SK-N-SH (cell line): ENCODE measurements around the gene PCDHGB4. TPM values are rescaled to one million over a fixed set of nuclear protein-coding genes. Genes with fewer than 3 reads are reported as not detected.

Source experiments
- CTCF ChIA-PET: fragments of 300-600, 350-600 bp; formaldehyde crosslinking; extraction: SDS; loops from one replicate; lab custom pipeline; 2021; lab: Yijun Ruan, JAX
- POLR2A ChIA-PET: fragments of 350-600 bp; sonication (Branson Sonifier 250); formaldehyde crosslinking; extraction: SDS; loops from one replicate; lab custom pipeline; 2020; ENCODE audit warnings: antibody characterized with exemption, inconsistent platforms; lab: Yijun Ruan, JAX
- DNase-seq: peaks from one replicate; pipeline ENCODE4 v3.0.0; 2012
- H2AFZ ChIP-seq: fragments of 200-600 bp; sonication (generic); 2 replicates; pipeline ENCODE4 v1.8.1; 2016; ENCODE audit warnings: antibody characterized with exemption, mild to moderate bottlenecking, low read depth
- H3F3A ChIP-seq: fragments of 200-600 bp; sonication (generic); replicated peaks from 2 replicates; pipeline ENCODE3; 2016; ENCODE audit warnings: antibody characterized with exemption, mild to moderate bottlenecking; ENCODE audit not compliant: insufficient read depth
- H3K27ac ChIP-seq, 2 experiments: fragments of 200-500 bp in 1 of 2; fragments of 200-600 bp in 1 of 2; sonication (Bioruptor generic) in 1 of 2; sonication (generic), shearing (Covaris generic) in 1 of 2; 2 replicates each; pipeline versions ENCODE4 v1.5.1 to v1.6.1; 2014 to 2016; ENCODE audit warnings: low read depth in 2 of 2, inconsistent platforms in 1 of 2, low read length in 1 of 2, mild to moderate bottlenecking in 1 of 2, mixed read lengths in 1 of 2
- H3K27me3 ChIP-seq: fragments of 200-600 bp; sonication (generic), shearing (Covaris generic); 2 replicates; pipeline ENCODE4 v1.6.1; 2016; ENCODE audit warnings: mixed run types; ENCODE audit not compliant: insufficient read depth
- H3K36me3 ChIP-seq, 2 experiments: fragments of 200-500 bp in 1 of 2; fragments of 200-600 bp in 1 of 2; sonication (Bioruptor generic) in 1 of 2; sonication (generic) in 1 of 2; replicated peaks in 1 of 2; 2 replicates each; pipeline versions ENCODE3 to v1.5.1; 2014 to 2016; ENCODE audit warnings: low read length in 1 of 2, mild to moderate bottlenecking in 1 of 2; ENCODE audit not compliant: insufficient read depth in 2 of 2, control insufficient read depth in 1 of 2
- H3K4me1 ChIP-seq, 2 experiments: fragments of 200-500 bp in 1 of 2; fragments of 200-600 bp in 1 of 2; sonication (Bioruptor generic) in 1 of 2; sonication (generic), shearing (Covaris generic) in 1 of 2; 2 replicates each; pipeline versions ENCODE4 v1.5.1 to v1.6.1; 2014 to 2016; ENCODE audit warnings: low read depth in 1 of 2, low read length in 1 of 2, mixed run types in 1 of 2; ENCODE audit not compliant: insufficient read depth in 2 of 2, control insufficient read depth in 1 of 2
- H3K4me2 ChIP-seq: fragments of 200-600 bp; sonication (generic), shearing (Covaris generic); 2 replicates; pipeline ENCODE4 v1.6.1; 2017; ENCODE audit warnings: mixed run types
- H3K4me3 ChIP-seq, 2 experiments: fragments of 200-500 bp in 1 of 2; fragments of 200-600 bp in 1 of 2; sonication (Bioruptor generic) in 1 of 2; sonication (generic), shearing (Covaris generic) in 1 of 2; 2 replicates each; pipeline versions ENCODE4 v1.5.1 to v1.8.1; 2014 to 2016; ENCODE audit warnings: low read depth in 2 of 2, inconsistent platforms in 1 of 2, low read length in 1 of 2, mild to moderate bottlenecking in 1 of 2, mixed read lengths in 1 of 2, moderate library complexity in 1 of 2
- H3K79me2 ChIP-seq: fragments of 200-600 bp; sonication (generic); 2 replicates; pipeline ENCODE4 v1.8.1; 2017; ENCODE audit warnings: mild to moderate bottlenecking; ENCODE audit not compliant: insufficient read depth
- H3K9ac ChIP-seq: fragments of 200-600 bp; sonication (generic); 2 replicates; pipeline ENCODE4 v1.6.1; 2017; ENCODE audit warnings: mixed run types
- H3K9me2 ChIP-seq: fragments of 200-600 bp; sonication (generic); 2 replicates; pipeline ENCODE4 v1.6.1; 2017; ENCODE audit warnings: mixed run types
- H3K9me3 ChIP-seq: fragments of 200-600 bp; sonication (generic); 2 replicates; pipeline ENCODE4 v1.6.1; 2017; ENCODE audit warnings: mixed run types, mild to moderate bottlenecking, moderate library complexity
- H4K20me1 ChIP-seq: fragments of 200-600 bp; sonication (generic); 2 replicates; pipeline ENCODE4 v1.6.1; 2017; ENCODE audit warnings: mild to moderate bottlenecking, mixed run types; ENCODE audit not compliant: insufficient read depth
- CHD2 ChIP-seq: fragments of 150-350 bp; IDR thresholded peaks from 2 replicates; pipeline ENCODE4 v1.6.1; 2018; ENCODE audit warnings: low read length; ENCODE audit not compliant: partially characterized antibody
- CTCF ChIP-seq: fragments of 200-600 bp; sonication (generic); IDR thresholded peaks from 2 replicates; pipeline ENCODE4 v1.6.1; 2017; ENCODE audit warnings: antibody characterized with exemption, mild to moderate bottlenecking, moderate library complexity
- ELF1 ChIP-seq: IDR thresholded peaks from 2 replicates; pipeline ENCODE4 v1.4.0; 2012
- EP300 ChIP-seq, 2 experiments: IDR thresholded peaks; 2 replicates each; pipeline versions ENCODE4 v1.4.0 to v1.6.1; 2012; ENCODE audit warnings: borderline replicate concordance in 1 of 2, low read depth in 1 of 2, low read length in 1 of 2
- EZH2phosphoT487 ChIP-seq: fragments of 200-600 bp; sonication (generic); IDR thresholded peaks from 2 replicates; pipeline ENCODE4 v1.6.1; 2017; ENCODE audit warnings: low read depth, mixed run types, mild to moderate bottlenecking, antibody characterized with exemption, moderate library complexity, borderline replicate concordance
- NFIC ChIP-seq: IDR thresholded peaks from 2 replicates; pipeline ENCODE4 v1.4.0; 2012; ENCODE audit warnings: borderline replicate concordance
- PBX3 ChIP-seq: IDR thresholded peaks from 2 replicates; pipeline ENCODE4; 2012
- POLR2AphosphoS5 ChIP-seq: IDR thresholded peaks from 2 replicates; pipeline ENCODE4 v1.6.1; 2012; ENCODE audit warnings: low read depth, low read length
- RCOR1 ChIP-seq: fragments of 150-350 bp; IDR thresholded peaks from 2 replicates; pipeline ENCODE4 v1.6.1; 2017; ENCODE audit warnings: antibody characterized with exemption, low read length
- SIN3A ChIP-seq: IDR thresholded peaks from 2 replicates; pipeline ENCODE4 v1.6.1; 2012; ENCODE audit warnings: low read depth, mild to moderate bottlenecking, low read length, moderate library complexity, borderline replicate concordance
- SMC3 ChIP-seq: IDR thresholded peaks from 2 replicates; pipeline ENCODE4 v1.6.1; 2012; ENCODE audit warnings: low read depth, low read length, improper control_type of control experiment
- USF2 ChIP-seq: fragments of 150-350 bp; IDR thresholded peaks from 2 replicates; pipeline ENCODE4 v1.6.1; 2017; ENCODE audit warnings: antibody characterized with exemption, low read length, low read depth, borderline replicate concordance
- WGBS: methylation state at CpG from one replicate; pipeline ENCODE4 v1.1.6; 2017; ENCODE audit warnings: low lambda C conversion rate; 5-methylcytosine and 5-hydroxymethylcytosine counted together
- polyA plus RNA-seq, 3 experiments: library from polyadenylated mRNA; depleted of rRNA; stranded (reverse); fragments of >200 nt; gene quantifications; 2 replicates each; pipeline ENCODE4 v1.2.3, GENCODE V29; 2012

The PCDHGB4 gene
- polyA plus RNA-seq, 1 of the 3 experiments (the other 2 are of a cell fraction): 0.64 TPM

- ChIA-PET CTCF (interaction anchor here (1.0 to 2.2 kb wide), 11 partner anchors 12 to 261 kb away, joined by 3 to 16 read pairs (median 5); partner anchors contain the start of genes PCDHB14 and PCDHB4), POLR2A (interaction anchor here (1.2 to 1.5 kb wide), 2 partner anchors 174 to 177 kb away, joined by 4 to 6 read pairs; no protein-coding TSS in a partner anchor)
- 64% methylated on average over 21 of the region's 21 CpGs for WGBS
- no peak for DNase-seq
- Histone ChIP-seq H3K4me2 (peak overlapping the region; percentile 58; the same call in 1 of the 2 replicates), H3K27me3 (no peaks in the 10 kb centered on the region), H3K27ac (no peak overlapping the region; a peak in 1 of 4 replicates), H3K36me3 (peaks cover 0 to 4% of the 10 kb centered on the region in 2 experiments), H3K4me3 (peak overlapping the region; percentile 53 to 62), H3K9ac (no peak overlapping the region), H4K20me1 (no peaks in the 10 kb centered on the region), H3K9me3 (0 out of 2 replicates have a peak, but pooled peaks cover under 1% of the 10 kb centered on the region)
- TF ChIP-seq RCOR1 (no peak), SMC3 (no peak), PBX3 (no peak), ELF1 (no peak), USF2 (no peak), CTCF (no peak), POLR2AphosphoS5 (no peak), EZH2phosphoT487 (no peak), SIN3A (no peak), EP300 (IDR thresholded peaks at IDR 0.05; ENCODE audit: borderline replicate concordance in 1 of 2, low read depth in 1 of 2, low read length in 1 of 2) (no peak), NFIC (no peak), CHD2 (no peak)
- TF ChIP-seq, all 33 proteins: peak for 0
- Histone ChIP-seq H2AFZ (peak overlapping the region; percentile 76; the same call in 1 of the 2 replicates), H3F3A (no peaks in the 10 kb centered on the region), H3K9me2 (no peaks in the 10 kb centered on the region), H3K4me1 (no peaks in the 10 kb centered on the region; a peak in 1 of 4 replicates), H3K79me2 (0 out of 2 replicates have a peak, but pooled peaks cover 5% of the 10 kb centered on the region)
Observed at GRCh38 chr5:141383345-141383744, 4.2 kb upstream of the PCDHGB4 start.
